ENCODE data around the gene AUTS2.

AUTS2 gene

DNA sequence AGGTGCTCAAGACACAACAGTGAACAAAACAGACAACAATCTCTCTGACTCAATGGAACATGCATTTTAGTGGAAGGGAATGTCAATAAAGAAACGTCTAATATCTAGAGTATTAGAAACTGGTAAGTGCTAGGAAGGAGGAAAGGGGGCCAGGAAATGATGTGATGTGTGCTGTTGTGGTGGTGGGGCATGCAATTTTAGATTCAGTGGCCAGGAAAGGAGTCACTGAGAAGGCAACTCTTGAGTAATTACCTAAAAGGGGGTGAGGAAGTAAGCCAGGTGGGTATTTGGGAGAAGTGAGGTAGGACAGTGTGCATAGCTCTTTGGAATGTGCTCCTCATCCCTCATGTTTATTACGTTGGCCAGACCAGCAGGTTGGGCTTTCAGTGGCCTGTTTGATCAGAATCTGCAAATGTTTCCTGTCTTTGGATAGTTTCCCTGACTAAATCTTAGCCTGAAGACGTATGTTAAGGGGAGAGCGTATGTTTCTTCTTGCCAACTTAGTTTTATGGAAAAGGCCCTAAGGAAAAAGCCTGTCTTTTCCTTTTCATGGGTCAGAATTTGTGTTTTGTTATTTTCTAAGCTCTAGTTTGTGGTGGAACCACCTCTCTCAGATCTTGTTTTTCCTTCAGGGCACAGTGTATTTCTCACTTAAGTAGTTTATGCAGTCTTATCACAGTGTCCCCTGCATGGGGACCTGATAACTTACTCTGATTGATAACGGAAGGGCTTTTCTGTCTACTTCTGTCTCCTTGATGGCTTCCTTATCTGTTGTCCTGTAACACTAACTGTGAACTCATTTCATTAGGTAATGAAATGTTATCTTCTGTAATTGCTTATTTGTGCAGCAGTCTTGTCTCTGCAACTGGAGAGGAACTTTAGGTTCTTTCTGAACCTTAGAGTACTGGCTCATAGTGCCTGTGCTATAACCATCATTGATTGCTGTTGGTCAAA lies 203.7 kb downstream of the AUTS2 start:
- H3K27me3 ChIP-seq (ENCODE audit: low read length): no peaks in the 10 kb centered on the region
- no peak overlapping the region for H3K27ac ChIP-seq (ENCODE audit: low read depth, low read length)
- H3K4me2 ChIP-seq (ENCODE audit: low read depth, low read length, poor library complexity, severe bottlenecking): no peak overlapping the region
- no peaks in the 10 kb centered on the region for H3K9me2 ChIP-seq (replicated peaks; ENCODE audit: insufficient read depth, low read length)
- TF ChIP-seq, protein P1, sequence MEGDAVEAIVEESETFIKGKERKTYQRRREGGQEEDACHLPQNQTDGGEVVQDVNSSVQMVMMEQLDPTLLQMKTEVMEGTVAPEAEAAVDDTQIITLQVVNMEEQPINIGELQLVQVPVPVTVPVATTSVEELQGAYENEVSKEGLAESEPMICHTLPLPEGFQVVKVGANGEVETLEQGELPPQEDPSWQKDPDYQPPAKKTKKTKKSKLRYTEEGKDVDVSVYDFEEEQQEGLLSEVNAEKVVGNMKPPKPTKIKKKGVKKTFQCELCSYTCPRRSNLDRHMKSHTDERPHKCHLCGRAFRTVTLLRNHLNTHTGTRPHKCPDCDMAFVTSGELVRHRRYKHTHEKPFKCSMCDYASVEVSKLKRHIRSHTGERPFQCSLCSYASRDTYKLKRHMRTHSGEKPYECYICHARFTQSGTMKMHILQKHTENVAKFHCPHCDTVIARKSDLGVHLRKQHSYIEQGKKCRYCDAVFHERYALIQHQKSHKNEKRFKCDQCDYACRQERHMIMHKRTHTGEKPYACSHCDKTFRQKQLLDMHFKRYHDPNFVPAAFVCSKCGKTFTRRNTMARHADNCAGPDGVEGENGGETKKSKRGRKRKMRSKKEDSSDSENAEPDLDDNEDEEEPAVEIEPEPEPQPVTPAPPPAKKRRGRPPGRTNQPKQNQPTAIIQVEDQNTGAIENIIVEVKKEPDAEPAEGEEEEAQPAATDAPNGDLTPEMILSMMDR (IDR thresholded peaks at IDR 0.05; ENCODE audit: insufficient read depth, low read length, poor library complexity, severe bottlenecking): no peak
- no peak for TF ChIP-seq EZH2phosphoT487 (conservative IDR thresholded peaks at IDR 0.05; ENCODE audit: low read length)
- H2AFZ ChIP-seq (ENCODE audit: low read depth, low read length, severe bottlenecking): no peak overlapping the region
- H3K36me3 ChIP-seq (ENCODE audit: low read length): no peaks in the 10 kb centered on the region
- no peaks in the 10 kb centered on the region for H3K9me3 ChIP-seq (ENCODE audit: insufficient read depth, low read length)
- H3K9ac ChIP-seq (ENCODE audit: low read length): no peak overlapping the region
- no peaks in the 10 kb centered on the region for H3K79me2 ChIP-seq (ENCODE audit: insufficient read depth, low read length)
- H3F3A ChIP-seq (ENCODE audit: insufficient read depth): no peaks in the 10 kb centered on the region
- H3K4me3 ChIP-seq (ENCODE audit: insufficient read depth, low read length, poor library complexity, severe bottlenecking): no peak overlapping the region
- no peaks in the 10 kb centered on the region; the same call in 1 of the 2 replicates for H4K20me1 ChIP-seq (ENCODE audit: low read depth, low read length)

DNA sequence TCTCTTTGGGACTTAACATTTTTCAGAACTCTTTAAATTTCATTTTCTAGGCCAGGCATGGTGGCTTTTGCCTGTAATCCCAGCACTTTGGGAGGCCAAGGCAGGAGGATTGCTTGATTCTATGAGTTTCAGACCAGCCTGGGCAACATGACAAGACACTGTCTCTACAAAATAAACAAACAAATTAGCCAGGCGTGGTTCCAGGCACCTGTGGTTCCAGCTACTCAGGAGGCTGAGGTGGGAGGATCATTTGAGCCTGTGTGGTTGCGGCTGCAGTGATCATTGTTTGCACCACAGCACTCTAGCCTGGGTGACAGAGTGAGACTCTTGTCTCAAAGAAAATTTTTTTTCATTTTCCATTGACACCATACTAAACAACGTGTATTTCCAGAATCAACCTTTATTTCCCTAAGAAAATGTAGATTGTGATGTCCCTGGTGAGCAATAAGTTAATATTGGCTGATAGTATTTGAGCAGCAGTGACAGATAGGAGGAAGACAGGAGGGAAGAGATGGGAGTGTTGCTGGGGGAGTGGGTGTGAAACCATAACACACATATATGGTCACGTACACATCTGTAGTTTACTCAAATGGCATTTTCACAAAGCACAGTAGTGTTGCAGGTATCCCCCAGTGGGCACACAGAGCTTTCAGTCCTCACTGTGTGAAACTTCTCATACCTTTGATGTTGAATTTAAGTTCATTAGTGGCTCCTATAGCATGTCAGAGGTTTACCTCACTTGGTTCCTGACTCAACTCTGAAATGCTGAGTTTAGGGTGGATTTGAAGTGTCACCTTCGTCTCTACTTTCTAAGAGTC lies 205.6 kb downstream of the AUTS2 start:
- H3K9me2 ChIP-seq (replicated peaks; ENCODE audit: insufficient read depth, low read length): no peaks in the 10 kb centered on the region
- no peaks in the 10 kb centered on the region for H3K27me3 ChIP-seq (ENCODE audit: low read length)
- H3K36me3 ChIP-seq (ENCODE audit: low read length): no peaks in the 10 kb centered on the region
- H3K4me2 ChIP-seq (ENCODE audit: low read depth, low read length, poor library complexity, severe bottlenecking): no peak overlapping the region
- H3K79me2 ChIP-seq (ENCODE audit: insufficient read depth, low read length): 0 out of 2 replicates have a peak, but pooled peaks cover 3% of the 10 kb centered on the region
- no peaks in the 10 kb centered on the region; the same call in 1 of the 2 replicates for H4K20me1 ChIP-seq (ENCODE audit: low read depth, low read length)
- no peak overlapping the region for H3K4me3 ChIP-seq (ENCODE audit: insufficient read depth, low read length, poor library complexity, severe bottlenecking)
- TF ChIP-seq, protein P1 (IDR thresholded peaks at IDR 0.05; ENCODE audit: insufficient read depth, low read length, poor library complexity, severe bottlenecking): no peak
- no peak for TF ChIP-seq EZH2phosphoT487 (conservative IDR thresholded peaks at IDR 0.05; ENCODE audit: low read length)
- no peak overlapping the region for H3K9ac ChIP-seq (ENCODE audit: low read length)
- no peaks in the 10 kb centered on the region for H3K9me3 ChIP-seq (ENCODE audit: insufficient read depth, low read length)
- H2AFZ ChIP-seq (ENCODE audit: low read depth, low read length, severe bottlenecking): no peak overlapping the region
- no peak overlapping the region for H3K27ac ChIP-seq (ENCODE audit: low read depth, low read length)
- no peaks in the 10 kb centered on the region for H3F3A ChIP-seq (ENCODE audit: insufficient read depth)

DNA sequence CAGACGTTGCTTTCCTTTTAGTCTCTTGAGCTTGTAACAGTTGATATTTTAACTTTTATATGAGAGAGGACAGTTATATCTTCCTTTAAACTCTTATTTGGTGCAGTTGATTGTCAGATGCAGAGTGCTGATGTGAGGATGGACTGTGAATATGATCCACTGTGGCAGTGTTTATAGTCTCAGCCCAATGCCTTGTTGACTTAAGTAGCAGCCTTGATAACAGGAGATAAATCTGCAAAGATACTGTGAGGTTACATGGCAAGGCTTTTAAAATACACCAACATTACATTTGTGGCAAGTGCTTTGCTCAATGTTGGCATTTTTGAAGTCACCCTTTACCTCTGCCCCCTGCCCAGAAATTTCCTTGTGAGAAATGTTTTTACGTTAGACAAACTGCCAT lies 206.7 kb downstream of the AUTS2 start:
- H3K4me3 ChIP-seq (ENCODE audit: insufficient read depth, low read length, poor library complexity, severe bottlenecking): no peak overlapping the region
- H2AFZ ChIP-seq (ENCODE audit: low read depth, low read length, severe bottlenecking): no peak overlapping the region
- H4K20me1 ChIP-seq (ENCODE audit: low read depth, low read length): no peaks in the 10 kb centered on the region; the same call in 1 of the 2 replicates
- H3K9me2 ChIP-seq (replicated peaks; ENCODE audit: insufficient read depth, low read length): no peaks in the 10 kb centered on the region
- 0 out of 2 replicates have a peak, but pooled peaks cover 3% of the 10 kb centered on the region for H3K79me2 ChIP-seq (ENCODE audit: insufficient read depth, low read length)
- TF ChIP-seq, protein P1 (IDR thresholded peaks at IDR 0.05; ENCODE audit: insufficient read depth, low read length, poor library complexity, severe bottlenecking): no peak
- no peak for TF ChIP-seq EZH2phosphoT487 (conservative IDR thresholded peaks at IDR 0.05; ENCODE audit: low read length)
- no peak overlapping the region for H3K9ac ChIP-seq (ENCODE audit: low read length)
- no peaks in the 10 kb centered on the region for H3F3A ChIP-seq (ENCODE audit: insufficient read depth)
- H3K9me3 ChIP-seq (ENCODE audit: insufficient read depth, low read length): no peaks in the 10 kb centered on the region
- no peak overlapping the region for H3K27ac ChIP-seq (ENCODE audit: low read depth, low read length)
- no peak overlapping the region for H3K4me2 ChIP-seq (ENCODE audit: low read depth, low read length, poor library complexity, severe bottlenecking)
- no peaks in the 10 kb centered on the region for H3K36me3 ChIP-seq (ENCODE audit: low read length)
- H3K27me3 ChIP-seq (ENCODE audit: low read length): no peaks in the 10 kb centered on the region

Measured in SU-DHL-6 (cell line).